Activated CD4-positive, alpha-beta memory T cell treated with anti-CD3 and anti-CD28 coated beads for 36 hours (primary cell): ENCODE results near the gene RASSF1. TPM values are rescaled to one million over a fixed set of nuclear protein-coding genes. Genes with fewer than 3 reads are reported as not detected.
A peak's percentile ranks its signal among the peaks of the same experiment; 100 is the strongest.

Experiments
- CTCF ChIA-PET: fragments of 350-600 bp; sonication (Branson Sonifier 250); formaldehyde crosslinking; loops from one replicate; lab custom pipeline; 2021; ENCODE audit warnings: antibody characterized with exemption, inconsistent platforms; lab: Charles Lee
- POLR2A ChIA-PET: fragments of 350-600 bp; sonication (Branson Sonifier 250); formaldehyde crosslinking; loops from one replicate; lab custom pipeline; 2021; ENCODE audit warnings: antibody characterized with exemption; lab: Charles Lee
- DNase-seq: peaks from one replicate; pipeline ENCODE4 v3.0.0-alpha.2; 2020
- H3K27ac Mint-ChIP-seq: one replicate; pipeline ENCODE4 v1.8.0; 2021; ENCODE audit warnings: mixed read lengths
- H3K27me3 Mint-ChIP-seq: one replicate; pipeline ENCODE4 v1.8.0; 2021; ENCODE audit warnings: mixed read lengths
- H3K36me3 Mint-ChIP-seq: one replicate; pipeline ENCODE4 v1.8.0; 2021; ENCODE audit warnings: mixed read lengths
- H3K4me1 Mint-ChIP-seq: one replicate; pipeline ENCODE4 v1.8.0; 2021; ENCODE audit warnings: low read depth, mixed read lengths
- H3K4me3 Mint-ChIP-seq: one replicate; pipeline ENCODE4 v1.8.0; 2021; ENCODE audit warnings: mild to moderate bottlenecking, mixed read lengths
- H3K9me3 Mint-ChIP-seq: one replicate; pipeline ENCODE4 v1.8.0; 2021; ENCODE audit warnings: mixed read lengths
- intact Hi-C: fragments of 100-400 bp; cut with micrococcal nuclease; formaldehyde crosslinking; loops from one replicate; pipeline ENCODE4 v1.15.1; 2023
- total RNA-seq, 2 experiments: library from RNA; stranded (reverse); gene quantifications; one replicate each; pipeline ENCODE4 v1.2.3, GENCODE V29; 2021

RASSF1 gene
- total RNA-seq, result 10 to 100 TPM; 48.8 to 52.6 TPM

GRCh38 chr3:50340448-50341329 lies at the start of gene RASSF1:
RASSF1 (minus strand) TSS chr3:50340836; CDS start chr3:50340805, 31 bp downstream.
- no peaks in the 10 kb centered on the region for H3K27me3 Mint-ChIP-seq
- intact Hi-C loops, result loop anchor here (5.0 kb wide), 1 partner anchor 262 kb away; no protein-coding TSS in a partner anchor
- peak within 1 kb of the TSS; percentile 97 for H3K4me3 Mint-ChIP-seq
- no peaks in the 10 kb centered on the region for H3K9me3 Mint-ChIP-seq
- H3K4me1 Mint-ChIP-seq, result peaks cover 30% of the 10 kb centered on the region
- DNase-seq, result peak; percentile 83
- peak within 1 kb of the TSS; percentile 92 for H3K27ac Mint-ChIP-seq
- peaks cover 31% of the 10 kb centered on the region for H3K36me3 Mint-ChIP-seq
- CTCF ChIA-PET, result interaction anchor here (0.9 to 1.7 kb wide), 5 partner anchors 8 to 48 kb away, joined by 3 to 7 read pairs (median 4); partner anchors contain the start of genes CYB561D2, IFRD2 and NPRL2
- POLR2A ChIA-PET, result interaction anchor here (0.6 to 6.5 kb wide), 10 partner anchors 8 to 1716 kb away, joined by 3 to 93 read pairs (median 6); partner anchors contain the start of genes CYB561D2, DUSP7, HYAL3 and NAA80

GRCh38 chr3:50389414-50389767 lies 48.8 kb upstream of the RASSF1 start:
- intact Hi-C loops, result no loop called here
- H3K4me3 Mint-ChIP-seq, result no peak overlapping the region
- no peaks in the 10 kb centered on the region for H3K4me1 Mint-ChIP-seq
- ChIA-PET POLR2A (no interaction called here), CTCF (no interaction called here)
- DNase-seq, result no peak
- H3K36me3 Mint-ChIP-seq, result no peaks in the 10 kb centered on the region
- no peaks in the 10 kb centered on the region for H3K9me3 Mint-ChIP-seq
- H3K27ac Mint-ChIP-seq, result no peak overlapping the region
- no peaks in the 10 kb centered on the region for H3K27me3 Mint-ChIP-seq

- DNase-seq, result no peak
- ChIA-PET POLR2A (no interaction called here), CTCF (no interaction called here)
- Mint-ChIP-seq H3K4me3 (no peak overlapping the region), H3K4me1 (no peaks in the 10 kb centered on the region), H3K27me3 (no peaks in the 10 kb centered on the region), H3K27ac (no peak overlapping the region), H3K9me3 (no peaks in the 10 kb centered on the region), H3K36me3 (no peaks in the 10 kb centered on the region)
- intact Hi-C loops, result no loop called here
These were observed 48.2 kb upstream of the RASSF1 start for GRCh38 chr3:50388720-50389413.

- POLR2A ChIA-PET, result no interaction called here
- CTCF ChIA-PET, result interaction anchor here (1.5 kb wide), 1 partner anchor 154 kb away, joined by 5 read pairs; no protein-coding TSS in a partner anchor
- intact Hi-C loops, result no loop called here
These were observed 47.5 kb upstream of the RASSF1 start for GRCh38 chr3:50388016-50388719.

GRCh38 chr3:50385754-50386153 lies 45.1 kb upstream of the RASSF1 start:
- Mint-ChIP-seq H3K4me1 (no peaks in the 10 kb centered on the region), H3K9me3 (no peaks in the 10 kb centered on the region), H3K4me3 (no peak overlapping the region), H3K36me3 (no peaks in the 10 kb centered on the region), H3K27me3 (no peaks in the 10 kb centered on the region), H3K27ac (no peak overlapping the region)
- DNase-seq, result no peak
- CTCF ChIA-PET, result interaction anchor here (1.1 kb wide), 1 partner anchor 50 kb away, joined by 3 read pairs; no protein-coding TSS in a partner anchor
- intact Hi-C loops, result no loop called here
- POLR2A ChIA-PET, result no interaction called here

More at GRCh38 chr3:50388016-50388719, 47.5 kb upstream of the RASSF1 start:
- Mint-ChIP-seq H3K27me3 (no peaks in the 10 kb centered on the region), H3K4me1 (no peaks in the 10 kb centered on the region), H3K27ac (no peak overlapping the region), H3K36me3 (no peaks in the 10 kb centered on the region), H3K9me3 (no peaks in the 10 kb centered on the region), H3K4me3 (no peak overlapping the region)
- no peak for DNase-seq

- intact Hi-C loops, result no loop called here
- Mint-ChIP-seq H3K27ac (no peak overlapping the region), H3K9me3 (no peaks in the 10 kb centered on the region), H3K4me1 (no peaks in the 10 kb centered on the region), H3K36me3 (no peaks in the 10 kb centered on the region), H3K4me3 (no peak overlapping the region), H3K27me3 (no peaks in the 10 kb centered on the region)
- CTCF ChIA-PET, result interaction anchor here (1.0 kb wide), 1 partner anchor 37 kb away, joined by 3 read pairs; no protein-coding TSS in a partner anchor
- POLR2A ChIA-PET, result interaction anchor here (1.0 kb wide), 1 partner anchor 14 kb away, joined by 4 read pairs; no protein-coding TSS in a partner anchor
- DNase-seq, result no peak
These were observed 43.1 kb upstream of the RASSF1 start for GRCh38 chr3:50383750-50384149.

GRCh38 chr3:50382722-50383121 lies 42.1 kb upstream of the RASSF1 start:
- Mint-ChIP-seq H3K9me3 (no peaks in the 10 kb centered on the region), H3K36me3 (no peaks in the 10 kb centered on the region), H3K27ac (no peak overlapping the region), H3K4me1 (no peaks in the 10 kb centered on the region), H3K27me3 (no peaks in the 10 kb centered on the region), H3K4me3 (no peak overlapping the region)
- ChIA-PET CTCF (interaction anchor here (1.0 kb wide), 1 partner anchor 36 kb away, joined by 3 read pairs; no protein-coding TSS in a partner anchor), POLR2A (interaction anchor here (1.0 kb wide), 1 partner anchor 15 kb away, joined by 4 read pairs; no protein-coding TSS in a partner anchor)
- DNase-seq, result no peak
- intact Hi-C loops, result no loop called here

- Mint-ChIP-seq H3K27ac (no peak overlapping the region), H3K36me3 (no peaks in the 10 kb centered on the region), H3K4me3 (no peak overlapping the region), H3K4me1 (no peaks in the 10 kb centered on the region), H3K27me3 (no peaks in the 10 kb centered on the region), H3K9me3 (no peaks in the 10 kb centered on the region)
- no peak for DNase-seq
- CTCF ChIA-PET, result no interaction called here
- POLR2A ChIA-PET, result no interaction called here
- intact Hi-C loops, result no loop called here
These were observed 40.7 kb upstream of the RASSF1 start for GRCh38 chr3:50381383-50381782.

GRCh38 chr3:50380405-50381085 lies 39.9 kb upstream of the RASSF1 start:
- Mint-ChIP-seq H3K36me3 (no peaks in the 10 kb centered on the region), H3K9me3 (no peaks in the 10 kb centered on the region), H3K27ac (no peak overlapping the region), H3K27me3 (no peaks in the 10 kb centered on the region), H3K4me3 (no peak overlapping the region), H3K4me1 (no peaks in the 10 kb centered on the region)
- ChIA-PET POLR2A (no interaction called here), CTCF (no interaction called here)
- DNase-seq, result no peak
- intact Hi-C loops, result no loop called here

- no peaks in the 10 kb centered on the region for H3K36me3 Mint-ChIP-seq
- ChIA-PET CTCF (no interaction called here), POLR2A (no interaction called here)
- no peak overlapping the region for H3K4me3 Mint-ChIP-seq
- no peaks in the 10 kb centered on the region for H3K9me3 Mint-ChIP-seq
- H3K27me3 Mint-ChIP-seq, result no peaks in the 10 kb centered on the region
- DNase-seq, result no peak
- no peaks in the 10 kb centered on the region for H3K4me1 Mint-ChIP-seq
- intact Hi-C loops, result no loop called here
- H3K27ac Mint-ChIP-seq, result no peak overlapping the region
These were observed 38.1 kb upstream of the RASSF1 start for GRCh38 chr3:50378757-50379156.

GRCh38 chr3:50378024-50378423 lies 37.4 kb upstream of the RASSF1 start:
- Mint-ChIP-seq H3K4me1 (peaks cover 2% of the 10 kb centered on the region), H3K4me3 (no peak overlapping the region), H3K36me3 (no peaks in the 10 kb centered on the region), H3K27ac (no peak overlapping the region), H3K27me3 (no peaks in the 10 kb centered on the region), H3K9me3 (no peaks in the 10 kb centered on the region)
- ChIA-PET CTCF (no interaction called here), POLR2A (no interaction called here)
- intact Hi-C loops, result no loop called here
- DNase-seq, result no peak
